GM23338 (cell line): ENCODE data around the gene RAB11FIP3. TPM values are rescaled to one million over a fixed set of nuclear protein-coding genes. Genes with fewer than 3 reads are reported as not detected.
"Not testable (repeated sequence)": the region's sequence is repeated elsewhere in the genome, so short reads cannot be mapped to it uniquely, and the experiment has no call there.

Experiments used
- ATAC-seq: fragments of 200-7000 bp; cut with Tn5 transposase; 3 replicates; pipeline ENCODE4 v1.9.1; 2020
- DNase-seq: peaks from one replicate; pipeline ENCODE4 v3.0.0-alpha.2; 2015; ENCODE audit warnings: low spot score
- H2AFZ ChIP-seq: fragments of 200-600 bp; sonication (generic); 2 replicates; pipeline ENCODE4 v1.8.0; 2016; ENCODE audit warnings: antibody characterized with exemption, mild to moderate bottlenecking, moderate library complexity
- H3F3A ChIP-seq: fragments of 200-600 bp; sonication (generic); replicated peaks from 2 replicates; pipeline ENCODE4 v1.8.0; 2017; ENCODE audit warnings: antibody characterized with exemption, mixed run types, low read depth
- H3K27ac ChIP-seq: fragments of 200-600 bp; sonication (generic); 2 replicates; pipeline ENCODE4 v1.6.1; 2016; ENCODE audit warnings: low read depth
- H3K27me3 ChIP-seq: fragments of 200-600 bp; sonication (generic); 2 replicates; pipeline ENCODE4 v1.8.0; 2016; ENCODE audit warnings: mild to moderate bottlenecking, mixed run types, moderate library complexity; ENCODE audit not compliant: insufficient read depth
- H3K36me3 ChIP-seq: fragments of 200-600 bp; sonication (generic); 2 replicates; pipeline ENCODE4 v1.8.0; 2016; ENCODE audit warnings: mild to moderate bottlenecking; ENCODE audit not compliant: insufficient read depth
- H3K4me1 ChIP-seq: fragments of 200-600 bp; sonication (generic); 2 replicates; pipeline ENCODE4 v1.8.0; 2016; ENCODE audit warnings: mild to moderate bottlenecking, moderate library complexity; ENCODE audit not compliant: insufficient read depth
- H3K4me2 ChIP-seq: fragments of 200-600 bp; sonication (generic); 2 replicates; pipeline ENCODE4 v1.7.1; 2017; ENCODE audit warnings: mixed run types
- H3K4me3 ChIP-seq: fragments of 200-600 bp; sonication (generic); 2 replicates; pipeline ENCODE4 v1.6.1; 2016; ENCODE audit warnings: mixed run types
- H3K79me2 ChIP-seq: fragments of 200-600 bp; sonication (generic); replicated peaks from 2 replicates; pipeline ENCODE4 v1.8.0; 2017; ENCODE audit warnings: mild to moderate bottlenecking; ENCODE audit not compliant: insufficient read depth
- H3K9me2 ChIP-seq: fragments of 200-600 bp; sonication (generic); 2 replicates; pipeline ENCODE4 v1.8.0; 2017; ENCODE audit not compliant: insufficient read depth
- H4K20me1 ChIP-seq: fragments of 200-600 bp; sonication (generic); replicated peaks from 2 replicates; pipeline ENCODE4 v1.8.0; 2017; ENCODE audit warnings: mild to moderate bottlenecking; ENCODE audit not compliant: insufficient read depth
- H3K27ac Mint-ChIP-seq: 2 replicates; pipeline ENCODE4 v1.8.0; 2020; ENCODE audit warnings: inconsistent platforms, mild to moderate bottlenecking, moderate library complexity, mixed read lengths
- H3K27me3 Mint-ChIP-seq: 3 replicates; pipeline ENCODE4 v1.8.0; 2022; ENCODE audit warnings: low read depth, mild to moderate bottlenecking, moderate library complexity, mixed read lengths, inconsistent platforms; ENCODE audit not compliant: insufficient read depth, poor library complexity
- H3K36me3 Mint-ChIP-seq: 3 replicates; pipeline ENCODE4 v1.8.0; 2021; ENCODE audit warnings: low read depth, mild to moderate bottlenecking, inconsistent platforms, moderate library complexity, mixed read lengths
- H3K4me1 Mint-ChIP-seq: 3 replicates; pipeline ENCODE4 v1.8.0; 2020; ENCODE audit warnings: mild to moderate bottlenecking, inconsistent platforms, mixed read lengths
- H3K4me3 Mint-ChIP-seq: 3 replicates; pipeline ENCODE4 v1.8.0; 2021; ENCODE audit warnings: moderate library complexity, mild to moderate bottlenecking, inconsistent platforms, mixed read lengths
- H3K9me3 Mint-ChIP-seq: 3 replicates; pipeline ENCODE4 v1.8.0; 2020; ENCODE audit warnings: moderate library complexity, mild to moderate bottlenecking, inconsistent platforms, mixed read lengths
- CREB1 ChIP-seq: fragments of 250-450 bp; sonication (Bioruptor Pico); IDR thresholded peaks from 2 replicates; pipeline ENCODE4 v1.5.0; 2020; ENCODE audit warnings: low read depth, mild to moderate bottlenecking, moderate library complexity
- NANOG ChIP-seq: IDR thresholded peaks from 2 replicates; pipeline ENCODE4 v1.6.1; 2016; ENCODE audit warnings: antibody characterized with exemption, borderline replicate concordance
- REST ChIP-seq: IDR thresholded peaks from one replicate; pipeline ENCODE4 v1.6.1; 2018; ENCODE audit warnings: antibody characterized with exemption; ENCODE audit not compliant: unreplicated experiment
- ZNF114 ChIP-seq: fragments of 250-450 bp; sonication (Bioruptor Pico); IDR thresholded peaks from 2 replicates; pipeline ENCODE4 v1.5.0; 2020; ENCODE audit warnings: mild to moderate bottlenecking, moderate library complexity
- polyA plus RNA-seq: library from polyadenylated mRNA; unstranded; fragments of >200 nt; fragmentation: Nextera tagmentation; extraction: Ambion mirVana; gene quantifications from 2 replicates; pipeline ENCODE4 v1.2.1, GENCODE V29; 2016
- total RNA-seq: library from RNA; depleted of rRNA; stranded (reverse); fragments of >200 nt; shearing (Covaris generic); gene quantifications from 2 replicates; pipeline ENCODE4 v1.2.3, GENCODE V29; 2014
- TF ChIP-seq, protein P1 (sequence below), 2 experiments: fragments of 200-600 bp in 1 of 2; sonication (generic) in 1 of 2; conservative IDR thresholded peaks; 2 replicates each; pipeline versions ENCODE4 v1.5.1 to v1.6.1; 2016 to 2017; ENCODE audit warnings: antibody characterized with exemption in 2 of 2, low read depth in 2 of 2, mild to moderate bottlenecking in 2 of 2, moderate library complexity in 1 of 2

The RAB11FIP3 gene
- total and polyA plus RNA-seq, 2 experiments from 2014 or later = 3.2 to 29.2 TPM

- DNase-seq = no peak
- peaks cover 14% of the 10 kb centered on the region for H3K27me3 Mint-ChIP-seq
- no peak overlapping the region for H2AFZ ChIP-seq
- no peak for TF ChIP-seq CREB1 (CRISPR knock-in tag)
- no peak for TF ChIP-seq NANOG
- no peak for TF ChIP-seq ZNF114
- TF ChIP-seq REST = no peak
- TF ChIP-seq, protein P1, sequence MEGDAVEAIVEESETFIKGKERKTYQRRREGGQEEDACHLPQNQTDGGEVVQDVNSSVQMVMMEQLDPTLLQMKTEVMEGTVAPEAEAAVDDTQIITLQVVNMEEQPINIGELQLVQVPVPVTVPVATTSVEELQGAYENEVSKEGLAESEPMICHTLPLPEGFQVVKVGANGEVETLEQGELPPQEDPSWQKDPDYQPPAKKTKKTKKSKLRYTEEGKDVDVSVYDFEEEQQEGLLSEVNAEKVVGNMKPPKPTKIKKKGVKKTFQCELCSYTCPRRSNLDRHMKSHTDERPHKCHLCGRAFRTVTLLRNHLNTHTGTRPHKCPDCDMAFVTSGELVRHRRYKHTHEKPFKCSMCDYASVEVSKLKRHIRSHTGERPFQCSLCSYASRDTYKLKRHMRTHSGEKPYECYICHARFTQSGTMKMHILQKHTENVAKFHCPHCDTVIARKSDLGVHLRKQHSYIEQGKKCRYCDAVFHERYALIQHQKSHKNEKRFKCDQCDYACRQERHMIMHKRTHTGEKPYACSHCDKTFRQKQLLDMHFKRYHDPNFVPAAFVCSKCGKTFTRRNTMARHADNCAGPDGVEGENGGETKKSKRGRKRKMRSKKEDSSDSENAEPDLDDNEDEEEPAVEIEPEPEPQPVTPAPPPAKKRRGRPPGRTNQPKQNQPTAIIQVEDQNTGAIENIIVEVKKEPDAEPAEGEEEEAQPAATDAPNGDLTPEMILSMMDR (conservative IDR thresholded peaks at IDR 0.05; ENCODE audit: low read depth in 2 of 2) = no peak
- no peak for ATAC-seq
- H3K9me2 ChIP-seq = no peaks in the 10 kb centered on the region
- no peak overlapping the region for H3K4me3 Mint-ChIP-seq
- peaks cover under 1% of the 10 kb centered on the region; the same call in 1 of the 2 replicates for H3K4me1 ChIP-seq
- no peaks in the 10 kb centered on the region for H3K27me3 ChIP-seq
- 0 out of 2 replicates have a peak, but pooled peaks cover 4% of the 10 kb centered on the region for H3F3A ChIP-seq
- no peaks in the 10 kb centered on the region for H3K9me3 Mint-ChIP-seq
- H3K4me1 Mint-ChIP-seq = peaks cover 24% of the 10 kb centered on the region
- no peaks in the 10 kb centered on the region for H3K79me2 ChIP-seq
- no peaks in the 10 kb centered on the region for H3K36me3 ChIP-seq
- no peak overlapping the region for H3K4me2 ChIP-seq
- peak overlapping the region; percentile 70; the same call in 1 of the 2 replicates for H3K27ac Mint-ChIP-seq
- no peaks in the 10 kb centered on the region; the same call in 1 of the 2 replicates for H4K20me1 ChIP-seq
- peaks cover 5% of the 10 kb centered on the region; the same call in 2 of the 3 replicates for H3K36me3 Mint-ChIP-seq
- H3K27ac ChIP-seq = 0 out of 2 replicates have a peak overlapping the region, but pooled peaks have one; percentile 14
- H3K4me3 ChIP-seq = no peak overlapping the region
Observed at GRCh38 chr16:477301-478157, 52.1 kb downstream of the RAB11FIP3 start.

DNA sequence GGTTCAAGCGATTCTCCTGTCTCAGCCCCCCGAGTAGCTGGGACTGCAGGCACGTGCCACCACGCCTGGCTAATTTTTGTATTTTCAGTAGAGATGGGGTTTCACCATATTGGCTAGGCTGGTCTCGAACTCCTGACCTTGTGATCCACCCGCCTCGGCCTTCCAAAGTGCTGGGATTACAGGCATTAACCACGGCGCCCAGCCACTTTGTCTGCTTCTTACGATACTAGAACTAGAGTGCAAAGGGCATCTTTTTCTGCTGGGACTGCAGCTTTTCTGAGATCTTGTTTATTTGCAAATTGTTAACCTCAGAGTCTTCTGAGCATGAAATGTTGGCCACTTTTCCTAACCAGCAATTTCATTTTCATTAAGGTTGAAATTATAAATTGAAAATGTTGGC lies 52.8 kb downstream of the RAB11FIP3 start:
- not testable (repeated sequence) for H3K36me3 Mint-ChIP-seq, ATAC-seq, H3F3A ChIP-seq, H3K4me2 ChIP-seq, H3K4me3 ChIP-seq, H3K27me3 ChIP-seq, H2AFZ ChIP-seq, H3K9me3 Mint-ChIP-seq, H3K27ac Mint-ChIP-seq, H3K36me3 ChIP-seq, H3K9me2 ChIP-seq, H4K20me1 ChIP-seq, H3K79me2 ChIP-seq, H3K27ac ChIP-seq, DNase-seq, H3K4me1 ChIP-seq, H3K4me3 Mint-ChIP-seq
- Mint-ChIP-seq H3K27me3 (peaks cover 17% of the 10 kb centered on the region), H3K4me1 (peaks cover 28% of the 10 kb centered on the region)
